HG03521 (cell line): ENCODE data around the gene TPPP2.
"Not testable (repeated sequence)": the region's sequence is repeated elsewhere in the genome, so short reads cannot be mapped to it uniquely, and the experiment has no call there.

ENCODE experiments used
- ATAC-seq: cut with Tn5 transposase; IDR thresholded peaks from one replicate; pipeline ENCODE4 v1.9.1; 2021; ENCODE audit warnings: mild to moderate bottlenecking, moderate library complexity; ENCODE audit not compliant: unreplicated experiment

The TPPP2 gene

GRCh38 chr14:21029917-21030316, at the start of gene TPPP2:
Gene TPPP2 (plus strand): TSS chr14:21030217. CDS start chr14:21030582, 365 bp downstream.
- no peak for ATAC-seq

- ATAC-seq: no peak
Observed at GRCh38 chr14:20980906-20981305, 49.1 kb upstream of the TPPP2 start.

- no peak for ATAC-seq
Observed at GRCh38 chr14:20982646-20983369, 47.2 kb upstream of the TPPP2 start.

GRCh38 chr14:20985650-20986049, 44.4 kb upstream of the TPPP2 start:
- not testable (repeated sequence) for ATAC-seq

- ATAC-seq: no peak
Observed at GRCh38 chr14:20986811-20987210, 43.2 kb upstream of the TPPP2 start.

- ATAC-seq: no peak
Observed at GRCh38 chr14:20988717-20989470, 41.1 kb upstream of the TPPP2 start.

GRCh38 chr14:20989471-20989786, 40.6 kb upstream of the TPPP2 start:
- ATAC-seq: no peak

- ATAC-seq: peak; percentile 98
Observed at GRCh38 chr14:20989787-20990600, 40.0 kb upstream of the TPPP2 start, which contains the start of gene METTL17. Gene METTL17 (plus strand): TSS chr14:20989980. CDS start chr14:20990003, 23 bp downstream.

GRCh38 chr14:20996521-20996920, 33.5 kb upstream of the TPPP2 start:
- ATAC-seq: no peak

- ATAC-seq: no peak
Observed at GRCh38 chr14:20997115-20997514, 32.9 kb upstream of the TPPP2 start.

- ATAC-seq: no peak
Observed at GRCh38 chr14:20997564-20997963, 32.5 kb upstream of the TPPP2 start.

GRCh38 chr14:20998139-20998538, 31.9 kb upstream of the TPPP2 start:
- no peak for ATAC-seq

- no peak for ATAC-seq
Observed at GRCh38 chr14:20998674-20999366, 31.2 kb upstream of the TPPP2 start, which contains the start of gene SLC39A2. Gene SLC39A2 (plus strand): TSS chr14:20999293. CDS start chr14:20999447, 154 bp downstream.

- no peak for ATAC-seq
Observed at GRCh38 chr14:20999591-20999990, 30.4 kb upstream of the TPPP2 start.

- ATAC-seq: no peak
Observed at GRCh38 chr14:21001218-21001617, 28.8 kb upstream of the TPPP2 start.

- no peak for ATAC-seq
Observed at GRCh38 chr14:21003788-21004346, 26.1 kb upstream of the TPPP2 start.

- not testable (repeated sequence) for ATAC-seq
Observed at GRCh38 chr14:21009721-21010120, 20.3 kb upstream of the TPPP2 start.

GRCh38 chr14:21011136-21011535, 18.9 kb upstream of the TPPP2 start:
- no peak for ATAC-seq

GRCh38 chr14:21014761-21015190, 15.2 kb upstream of the TPPP2 start:
- no peak for ATAC-seq

GRCh38 chr14:21015312-21015711, 14.7 kb upstream of the TPPP2 start:
- ATAC-seq: no peak
